ENCODE measurements around the gene RGS7.

DNA sequence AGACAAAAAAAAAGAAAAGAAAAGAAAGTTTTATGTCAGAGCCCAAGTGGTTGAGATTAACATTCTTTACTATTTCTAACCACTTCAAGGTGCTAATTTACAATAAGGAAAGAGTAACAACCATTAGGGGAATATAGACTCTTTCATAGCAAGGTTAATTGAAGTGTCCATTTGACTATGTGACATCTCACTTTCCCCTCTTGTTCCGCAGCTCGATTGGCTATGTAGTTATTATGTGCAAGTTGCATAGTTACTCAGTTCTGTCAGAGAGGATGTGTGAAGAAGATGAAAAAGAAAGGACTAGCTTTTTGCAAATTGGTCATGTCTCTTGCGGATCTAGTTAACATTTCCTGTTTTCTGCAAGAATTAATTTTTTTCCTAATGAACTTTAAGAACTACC, 273.7 kb downstream of the RGS7 start:
- no peak for TF ChIP-seq MYC (IDR thresholded peaks at IDR 0.05; ENCODE audit: low read depth, low read length)
- TF ChIP-seq, protein P1, sequence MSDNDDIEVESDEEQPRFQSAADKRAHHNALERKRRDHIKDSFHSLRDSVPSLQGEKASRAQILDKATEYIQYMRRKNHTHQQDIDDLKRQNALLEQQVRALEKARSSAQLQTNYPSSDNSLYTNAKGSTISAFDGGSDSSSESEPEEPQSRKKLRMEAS (IDR thresholded peaks at IDR 0.05; ENCODE audit: low read depth, low read length), result no peak
- no peak for TF ChIP-seq POLR2A (IDR thresholded peaks at IDR 0.05; ENCODE audit: extremely low read depth, insufficient read length)
- TF ChIP-seq, protein P2, sequence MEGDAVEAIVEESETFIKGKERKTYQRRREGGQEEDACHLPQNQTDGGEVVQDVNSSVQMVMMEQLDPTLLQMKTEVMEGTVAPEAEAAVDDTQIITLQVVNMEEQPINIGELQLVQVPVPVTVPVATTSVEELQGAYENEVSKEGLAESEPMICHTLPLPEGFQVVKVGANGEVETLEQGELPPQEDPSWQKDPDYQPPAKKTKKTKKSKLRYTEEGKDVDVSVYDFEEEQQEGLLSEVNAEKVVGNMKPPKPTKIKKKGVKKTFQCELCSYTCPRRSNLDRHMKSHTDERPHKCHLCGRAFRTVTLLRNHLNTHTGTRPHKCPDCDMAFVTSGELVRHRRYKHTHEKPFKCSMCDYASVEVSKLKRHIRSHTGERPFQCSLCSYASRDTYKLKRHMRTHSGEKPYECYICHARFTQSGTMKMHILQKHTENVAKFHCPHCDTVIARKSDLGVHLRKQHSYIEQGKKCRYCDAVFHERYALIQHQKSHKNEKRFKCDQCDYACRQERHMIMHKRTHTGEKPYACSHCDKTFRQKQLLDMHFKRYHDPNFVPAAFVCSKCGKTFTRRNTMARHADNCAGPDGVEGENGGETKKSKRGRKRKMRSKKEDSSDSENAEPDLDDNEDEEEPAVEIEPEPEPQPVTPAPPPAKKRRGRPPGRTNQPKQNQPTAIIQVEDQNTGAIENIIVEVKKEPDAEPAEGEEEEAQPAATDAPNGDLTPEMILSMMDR (IDR thresholded peaks at IDR 0.05; ENCODE audit: low read depth, low read length), result no peak
